ENCODE results near the gene AKR7A2. TPM values are rescaled to one million over a fixed set of nuclear protein-coding genes. Genes with fewer than 3 reads are reported as not detected.

Gene AKR7A2
- total RNA-seq, 1 donor from 2014 or later: 35.9 TPM

DNA sequence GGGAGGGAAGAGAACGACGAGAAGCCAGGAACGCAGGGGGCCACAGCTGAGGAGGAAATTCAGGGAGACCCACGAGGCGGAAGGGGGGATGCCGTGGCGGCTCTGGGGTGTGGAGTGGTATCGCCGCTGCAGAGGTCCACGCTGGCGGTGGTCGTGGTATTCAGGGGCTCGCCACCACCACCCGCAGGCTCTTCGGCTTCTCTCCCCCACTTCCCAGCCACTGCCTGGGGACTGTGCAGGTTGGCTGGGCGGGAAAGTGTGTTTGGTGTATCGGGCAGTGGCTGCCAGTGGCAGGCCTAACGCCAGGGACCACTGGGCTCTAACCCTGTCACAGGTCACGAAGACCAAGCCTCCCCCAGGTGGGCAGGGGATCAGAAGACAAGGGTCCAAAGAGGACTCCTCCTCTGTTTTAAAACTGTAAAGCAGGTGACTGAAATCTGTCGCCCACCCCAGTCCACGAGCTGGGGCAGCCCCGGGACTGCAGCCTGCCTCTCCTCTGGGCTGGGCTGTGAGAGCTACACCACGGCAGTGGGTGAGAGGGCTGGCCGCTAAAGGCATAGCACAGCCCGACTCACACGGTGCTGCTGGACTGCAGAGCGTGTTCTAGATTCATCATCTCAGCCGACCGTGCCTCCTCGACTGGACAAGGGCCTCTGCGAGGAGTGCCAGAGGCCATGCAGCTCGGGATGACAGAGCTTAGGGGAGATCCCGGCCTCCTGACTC, 31.1 kb upstream of the AKR7A2 start:
- DNase-seq: no peak

DNA sequence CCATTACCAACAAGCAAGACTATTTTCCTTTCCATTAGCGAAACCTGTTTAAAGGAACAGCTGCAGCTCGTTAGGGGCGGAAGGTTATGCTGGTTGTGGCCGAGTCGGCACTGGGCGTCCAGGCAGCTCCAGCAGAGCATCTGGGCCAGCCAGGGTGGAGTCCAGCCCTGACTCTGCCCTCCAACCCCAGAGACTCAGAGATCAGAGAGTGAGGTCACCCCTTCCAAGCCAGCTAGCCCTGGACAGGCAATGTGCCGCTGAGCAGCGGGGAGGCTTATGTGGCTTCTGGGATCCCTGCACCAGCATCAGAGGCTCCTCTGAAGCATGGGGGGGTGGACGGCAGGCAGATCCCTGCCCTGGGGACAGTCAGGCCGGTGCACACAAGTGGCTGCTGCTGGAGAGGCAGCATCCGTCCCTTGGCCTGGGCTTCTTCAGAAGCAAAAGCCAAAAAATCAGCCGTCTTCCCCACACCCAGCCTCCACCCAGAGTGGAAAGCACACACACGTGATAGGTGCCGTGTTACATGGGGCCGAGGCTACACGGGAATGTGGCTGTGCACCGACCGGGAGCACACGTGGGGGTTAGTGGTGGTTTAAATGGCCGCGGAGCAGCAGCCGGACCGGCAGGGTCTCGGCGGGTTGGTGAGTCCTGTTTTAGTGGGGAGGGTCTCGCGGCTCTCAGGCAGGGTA, 30.3 kb upstream of the AKR7A2 start:
- no peak for DNase-seq

DNA sequence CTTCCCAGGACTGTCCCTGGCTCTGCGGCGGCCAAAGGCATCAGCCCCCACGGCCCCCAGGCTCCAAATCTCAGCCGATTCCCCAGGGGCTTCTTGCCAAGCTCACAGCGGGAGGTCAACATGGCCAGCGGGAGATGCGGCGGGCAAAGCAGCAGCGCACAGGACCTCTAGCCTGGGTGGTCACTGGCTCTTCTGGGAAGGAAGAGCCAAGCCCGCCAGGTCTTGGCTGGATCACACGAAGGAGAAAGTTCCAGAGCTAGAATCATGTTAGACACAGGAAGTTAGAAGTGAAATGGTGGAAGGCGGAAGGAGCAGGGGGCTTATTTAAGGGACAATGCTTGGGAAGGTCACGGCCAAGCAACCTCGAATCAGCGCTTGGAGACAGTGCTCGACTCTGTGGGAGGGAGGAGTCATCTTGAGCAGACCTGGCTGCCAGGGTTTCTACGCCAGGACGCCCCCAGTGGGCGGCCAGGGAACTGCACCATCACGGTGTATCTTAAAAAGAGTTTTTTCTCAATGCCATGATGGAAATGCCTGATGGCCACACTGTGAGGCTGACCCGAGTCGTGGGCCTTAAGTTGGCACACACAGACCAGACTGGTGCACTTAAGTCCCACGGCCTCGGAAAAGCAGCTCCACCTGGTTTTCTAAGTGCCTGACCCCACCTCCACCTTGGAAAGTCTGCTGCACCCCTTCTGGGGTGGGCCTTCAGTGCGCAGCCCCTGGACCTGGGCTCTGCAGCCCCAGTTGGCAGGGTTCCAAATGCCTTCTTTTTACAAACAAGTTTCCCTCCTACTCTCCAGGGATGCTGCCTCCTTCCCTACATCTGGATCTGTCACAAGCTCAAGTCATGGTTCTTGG, 29.5 kb upstream of the AKR7A2 start:
- peak; percentile 27 for DNase-seq

DNA sequence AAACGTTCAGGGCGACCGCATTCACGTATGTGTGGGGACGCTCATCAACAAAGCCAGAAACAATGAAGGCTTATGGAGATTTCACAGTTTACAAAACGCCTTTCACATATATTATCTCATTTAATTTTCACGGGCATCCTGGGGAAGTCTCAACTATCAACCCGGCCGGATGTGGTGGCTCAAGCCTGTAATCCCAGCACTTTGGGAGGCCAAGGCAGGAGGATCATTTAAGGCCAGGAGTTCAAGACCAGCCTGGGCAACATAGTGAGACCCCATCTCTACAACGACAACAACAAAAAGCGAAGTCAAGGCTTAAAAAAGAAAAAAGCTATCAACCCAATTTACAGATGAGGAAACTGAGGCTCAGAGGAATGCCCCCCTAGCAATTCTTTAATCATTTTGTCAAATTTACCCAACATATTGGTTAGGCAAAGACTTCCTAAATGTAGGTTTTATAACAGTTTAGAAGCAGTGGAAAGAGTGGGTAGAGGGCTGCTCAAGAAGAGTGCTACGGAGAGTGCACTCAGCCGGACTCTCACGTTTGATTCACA, 28.5 kb upstream of the AKR7A2 start:
- DNase-seq: no peak

DNA sequence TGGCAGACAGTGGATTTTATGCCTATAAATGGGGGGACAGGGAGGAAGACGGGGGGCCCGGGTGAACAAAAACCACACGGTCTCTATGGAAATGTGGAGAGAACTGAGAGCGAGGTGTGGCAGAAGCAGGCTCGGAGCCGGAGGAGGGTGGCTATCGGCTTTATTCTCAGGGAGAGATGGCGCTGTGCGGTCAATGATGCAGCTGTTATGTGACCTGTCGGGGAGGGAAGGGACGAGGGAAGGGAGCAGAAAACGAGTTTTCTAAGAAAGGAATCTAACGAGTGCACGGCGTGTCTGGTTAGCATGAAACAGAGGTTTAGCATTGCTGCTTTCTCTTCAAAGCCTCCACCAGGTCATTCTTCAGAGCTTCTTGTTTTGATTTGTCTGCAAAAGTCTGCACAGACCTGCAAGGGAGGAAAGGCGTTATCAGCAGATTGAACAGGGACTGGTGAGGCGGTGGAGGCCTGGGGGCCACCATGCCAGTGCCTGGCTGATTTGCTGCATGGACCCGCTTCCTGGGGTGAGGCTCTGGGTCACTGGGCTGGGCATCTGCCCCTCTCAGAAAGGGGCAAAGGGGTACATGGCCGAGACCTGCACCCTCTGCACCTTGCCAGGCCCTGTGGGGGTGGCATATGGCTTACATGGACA, 27.4 kb upstream of the AKR7A2 start:
- DNase-seq: no peak

DNA sequence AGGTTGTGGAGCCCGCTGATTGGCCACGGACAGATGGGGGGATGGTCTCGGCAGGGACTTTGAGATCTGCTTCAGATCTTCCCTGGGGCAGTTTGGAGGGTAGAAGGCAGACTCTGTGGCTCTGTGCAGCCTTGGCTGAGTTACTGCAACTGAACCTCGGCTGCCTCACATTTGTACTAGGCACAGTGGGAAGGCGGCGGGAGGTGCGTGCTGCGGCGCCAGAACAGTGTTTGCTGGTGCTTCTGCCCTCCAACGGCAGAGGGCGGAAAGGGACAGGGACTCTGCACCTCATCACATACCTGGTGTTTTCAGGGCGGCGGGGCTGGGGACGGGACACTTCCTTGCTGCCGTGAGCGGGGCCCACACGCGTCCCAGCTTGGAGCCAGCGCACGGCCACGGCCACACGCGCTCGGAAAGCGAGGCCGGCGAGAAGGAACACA, 26.4 kb upstream of the AKR7A2 start:
- no peak for DNase-seq

DNA sequence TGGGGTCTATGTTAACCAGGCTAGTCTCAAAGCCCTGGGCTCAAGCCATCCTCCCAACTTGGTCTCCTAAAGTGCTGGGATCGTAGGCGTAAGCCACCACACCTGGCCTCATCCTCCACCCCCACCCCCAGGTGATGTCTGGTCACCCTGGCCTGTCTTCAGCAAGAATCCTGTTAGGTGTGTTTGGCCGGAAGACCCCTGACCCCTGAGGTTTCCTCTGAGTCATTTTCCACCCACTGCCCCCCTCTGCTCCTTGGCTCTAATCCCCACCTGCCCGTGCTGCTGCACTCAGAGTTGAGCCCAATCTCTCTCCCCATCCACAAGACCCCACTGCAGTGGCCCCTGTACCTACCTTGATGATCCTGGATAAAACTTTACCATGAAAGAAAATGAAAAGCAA, 25.3 kb upstream of the AKR7A2 start:
- no peak for DNase-seq

DNA sequence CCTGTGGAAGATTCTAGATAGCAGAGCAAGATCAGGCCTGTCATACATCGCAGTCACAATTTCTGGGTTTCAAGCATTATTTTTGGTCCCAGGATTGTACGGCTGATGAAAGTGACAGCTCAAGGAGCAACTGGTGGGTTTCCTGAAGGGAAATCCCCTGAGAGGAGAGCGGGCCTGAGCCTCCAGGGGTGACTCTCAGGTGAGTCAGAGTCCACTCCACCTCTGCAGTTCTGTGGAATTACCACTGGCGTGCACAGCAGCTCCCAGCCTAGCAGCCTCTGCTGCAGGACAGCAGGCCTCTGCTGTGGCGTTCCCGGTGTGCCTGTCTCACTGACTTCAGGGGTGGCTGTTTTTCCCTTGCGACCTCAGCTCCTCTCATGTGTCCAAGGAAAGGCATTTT, 24.6 kb upstream of the AKR7A2 start:
- no peak for DNase-seq

DNA sequence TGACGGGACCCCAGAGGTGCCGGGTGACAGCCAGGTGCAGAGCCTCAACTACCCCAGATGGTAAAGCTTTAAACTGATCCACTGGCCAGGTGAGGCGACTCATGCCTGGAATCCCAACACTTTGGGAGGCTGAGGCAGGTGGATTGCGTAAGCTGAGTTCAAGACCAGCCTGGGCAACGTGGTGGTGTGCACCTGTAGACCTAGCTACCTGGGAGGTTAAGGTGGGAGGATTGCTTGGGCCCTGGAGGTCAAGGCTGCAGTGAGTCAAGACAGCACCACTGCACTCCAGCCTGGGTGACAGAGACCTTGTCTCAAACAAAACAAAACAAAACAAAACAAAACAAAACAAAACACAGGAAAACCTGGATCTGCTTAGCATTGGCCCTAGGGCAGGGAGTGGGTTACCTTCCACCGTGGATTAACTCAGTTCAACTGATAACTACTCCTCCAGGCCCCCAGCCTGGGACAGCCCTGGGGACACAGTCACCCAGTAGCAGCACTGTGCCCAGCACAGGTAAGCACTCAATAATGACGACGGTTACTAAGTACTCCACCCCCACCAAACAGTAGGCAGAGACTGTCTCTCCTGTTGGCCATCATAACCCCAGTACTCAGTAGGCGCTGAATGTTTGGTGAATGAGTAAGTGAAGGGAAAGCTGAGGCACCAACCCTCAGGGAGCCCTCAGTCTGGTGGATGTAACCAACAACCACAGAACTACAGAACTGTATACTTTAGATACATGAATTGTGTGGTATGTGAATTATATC, 21.8 kb upstream of the AKR7A2 start:
- no peak for DNase-seq

DNA sequence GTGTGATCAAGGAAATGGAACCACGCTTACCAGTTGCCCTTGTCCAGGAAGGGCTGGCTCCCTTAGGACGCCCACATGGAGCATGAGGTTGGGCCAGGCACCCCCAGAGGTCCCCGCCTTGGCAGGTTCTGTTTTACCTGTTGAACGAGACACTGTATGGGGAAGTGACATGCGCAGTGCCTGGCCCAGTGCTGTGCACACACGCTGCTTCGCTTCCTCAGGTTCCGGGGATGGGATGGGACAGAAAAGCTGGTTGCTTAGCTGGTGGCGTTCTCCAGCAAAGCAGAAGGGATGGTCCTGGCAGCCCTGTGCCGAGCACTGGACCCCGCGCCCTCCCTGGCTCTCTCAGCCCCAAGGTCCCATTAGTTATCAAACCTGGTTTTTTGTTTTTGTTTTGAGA, 20.9 kb upstream of the AKR7A2 start:
- DNase-seq: no peak

DNA sequence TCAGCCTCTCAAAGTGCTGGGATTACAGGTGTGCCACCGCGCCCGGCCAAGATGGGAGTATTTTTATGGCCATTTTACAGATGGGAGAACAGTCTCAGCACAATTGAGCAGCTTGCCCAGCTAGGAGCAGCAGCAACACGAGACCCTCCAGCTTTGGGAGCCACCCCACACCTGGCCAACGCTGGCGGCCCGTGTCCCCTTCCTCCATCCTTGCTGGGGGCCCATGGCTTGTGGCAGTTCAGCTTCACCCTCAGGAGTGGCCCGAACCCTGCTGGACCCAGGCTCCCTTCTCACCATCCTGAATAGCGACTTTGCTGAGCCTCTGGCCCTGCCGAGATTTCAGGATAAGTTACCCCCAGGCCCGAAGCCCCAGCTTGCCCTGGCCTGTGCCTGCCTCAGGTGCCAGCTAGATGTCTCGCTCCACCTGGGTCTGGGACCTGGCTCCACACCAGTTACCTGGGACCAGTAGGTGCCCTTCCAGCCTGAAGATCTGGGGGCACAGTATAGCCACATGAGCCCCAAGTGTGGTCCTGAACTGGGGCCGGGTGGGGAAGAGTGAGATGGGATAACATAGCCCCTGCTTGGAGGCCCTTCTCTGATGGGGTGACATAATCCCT, 19.4 kb upstream of the AKR7A2 start:
- no peak for DNase-seq

DNA sequence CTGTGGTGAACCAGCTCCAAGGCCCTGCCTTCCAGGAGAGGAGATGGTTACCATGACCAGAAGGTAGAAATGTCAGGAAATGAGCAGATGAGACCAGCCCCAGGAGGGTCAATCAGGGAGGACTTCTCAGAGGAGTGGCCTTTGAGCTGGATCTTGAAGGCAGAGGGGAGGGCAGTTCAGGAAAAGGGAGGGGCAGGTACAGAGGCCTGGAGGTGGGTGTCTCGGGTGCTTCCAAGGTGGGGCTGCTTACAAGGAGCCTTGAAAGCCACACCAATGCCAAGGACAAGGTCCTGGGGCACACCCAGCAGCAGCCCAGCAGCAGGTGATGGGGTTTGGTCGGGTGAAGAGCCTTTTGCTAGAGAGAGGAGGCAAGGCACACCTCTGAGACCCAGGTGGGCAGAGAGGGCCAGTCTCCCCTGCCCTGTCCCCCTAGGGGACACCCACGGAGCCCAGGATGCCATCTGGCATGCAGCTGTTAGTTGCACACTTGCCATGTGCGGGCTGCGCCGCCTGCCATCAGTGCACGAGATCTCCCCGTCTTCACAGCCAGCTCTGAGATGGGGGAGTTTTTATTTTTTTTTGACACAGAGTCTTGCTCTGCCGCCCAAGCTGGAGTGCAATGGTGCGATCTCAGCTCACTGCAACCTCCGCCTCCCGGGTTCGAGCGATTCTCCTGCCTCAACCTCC, 18.6 kb upstream of the AKR7A2 start:
- DNase-seq: peak; percentile 11

DNA sequence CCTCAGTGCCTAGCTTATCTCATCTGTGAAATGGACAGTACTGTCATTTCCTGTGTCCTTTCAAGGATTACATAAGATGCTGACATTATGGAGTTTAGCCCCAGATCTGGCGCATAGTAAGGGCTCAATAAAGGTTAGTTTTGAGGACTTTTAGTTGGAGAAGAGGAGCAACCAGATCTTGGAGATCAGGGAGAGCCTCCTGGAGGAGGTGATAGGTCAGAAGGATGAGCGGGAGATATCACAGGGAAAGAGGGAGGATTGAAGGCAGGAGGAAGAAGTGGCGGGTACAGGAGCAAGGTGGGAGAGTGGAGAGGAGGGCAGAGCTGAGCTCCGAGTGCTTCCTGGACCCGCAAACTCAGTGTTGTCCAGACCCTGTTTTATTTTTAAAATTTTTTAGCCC, 17.7 kb upstream of the AKR7A2 start:
- no peak for DNase-seq

DNA sequence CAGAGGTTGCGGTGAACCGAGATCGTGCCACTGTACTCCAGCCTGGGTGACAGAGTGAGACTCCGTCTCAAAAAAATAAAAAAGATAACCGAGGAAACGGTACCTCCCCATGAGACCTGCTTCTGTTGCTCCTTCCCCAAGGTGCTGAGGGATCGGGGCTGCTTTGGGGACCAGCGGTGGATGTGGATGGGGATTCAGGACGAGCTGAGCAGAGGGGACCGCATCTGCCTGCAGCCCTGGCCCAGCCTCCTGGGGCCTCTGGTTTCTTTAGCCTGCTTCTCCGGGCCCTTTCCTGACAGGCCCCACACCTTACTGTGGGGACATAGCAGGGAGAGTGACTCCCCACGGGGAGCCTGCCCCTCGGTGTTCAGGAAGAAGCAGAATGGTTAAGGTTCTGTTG, 17.2 kb upstream of the AKR7A2 start:
- DNase-seq: no peak

DNA sequence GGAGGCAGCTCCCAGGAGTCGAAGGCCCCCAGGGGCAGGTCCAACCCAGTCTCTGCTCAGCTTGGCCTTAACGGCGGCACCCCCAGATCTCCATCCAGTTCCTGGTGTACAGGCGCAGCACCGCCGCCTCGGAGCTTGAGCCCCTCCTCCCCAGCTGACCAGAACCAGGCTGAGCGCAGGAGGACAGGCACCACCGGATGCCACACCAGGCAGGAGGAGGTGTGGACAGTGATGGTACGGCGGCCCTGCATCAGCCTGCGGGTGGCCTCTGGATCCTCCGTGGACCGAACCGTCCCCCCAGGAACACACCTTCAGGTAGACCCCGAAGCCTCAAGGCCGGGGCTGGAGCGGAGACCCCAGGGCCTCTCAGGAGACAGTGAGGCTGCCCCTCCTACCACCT, 16.5 kb upstream of the AKR7A2 start:
- DNase-seq: no peak

DNA sequence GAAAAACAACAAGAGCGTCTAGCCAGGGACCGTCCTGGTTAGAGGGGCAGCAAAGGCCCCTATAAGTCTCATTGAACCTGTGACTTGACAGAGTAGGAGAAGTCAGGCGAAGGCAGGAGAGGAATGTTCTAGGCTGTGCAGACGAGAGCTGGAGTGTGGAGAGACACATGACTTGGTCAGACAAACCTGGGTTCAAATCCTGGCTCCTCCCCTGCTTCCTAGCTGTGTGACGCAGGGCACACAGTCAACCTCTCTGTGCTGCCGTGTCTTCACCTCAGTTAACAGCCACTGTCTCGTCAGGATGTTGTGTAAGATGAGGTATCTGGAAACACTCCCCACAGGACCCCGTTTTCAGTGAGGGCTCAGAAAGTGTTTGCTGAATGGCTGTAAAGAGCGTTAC, 15.8 kb upstream of the AKR7A2 start:
- DNase-seq: no peak

DNA sequence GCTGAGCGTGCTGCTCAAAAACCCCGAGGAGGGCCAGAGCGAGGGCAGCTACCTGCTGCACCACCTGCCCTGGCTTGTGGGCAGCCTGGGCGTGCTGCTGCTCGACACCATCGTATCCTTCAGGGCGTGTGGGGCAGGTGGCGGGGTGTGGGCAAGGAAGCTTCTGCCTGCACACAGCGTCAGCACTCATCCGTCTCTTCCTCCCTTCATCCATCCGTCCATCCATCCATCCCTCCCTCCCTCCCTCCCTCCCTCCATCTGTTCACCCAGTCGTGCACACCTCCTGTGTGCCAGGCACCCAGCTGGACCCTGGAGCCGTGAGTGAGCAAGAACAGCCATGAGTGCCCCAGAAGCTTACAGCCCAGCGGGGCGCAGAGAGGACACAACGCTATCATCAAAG, 15.4 kb upstream of the AKR7A2 start:
- DNase-seq: no peak

DNA sequence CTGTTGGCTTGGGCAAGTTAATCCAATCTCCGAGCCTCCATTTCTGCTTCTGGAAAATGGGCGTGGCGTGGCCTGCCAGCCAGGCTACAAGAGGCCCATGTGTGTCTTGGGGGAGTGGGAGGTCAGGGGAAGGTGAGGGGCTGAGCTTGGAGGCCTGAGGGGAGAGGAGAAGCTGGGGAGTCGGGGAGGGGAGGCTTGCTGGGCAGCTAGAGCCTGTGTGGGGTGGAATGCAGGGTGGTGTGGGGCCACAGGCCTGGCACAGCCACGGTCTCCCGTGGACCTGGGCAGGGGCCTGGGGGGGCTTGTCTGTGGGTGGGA, 14.8 kb upstream of the AKR7A2 start:
- DNase-seq: no peak

DNA sequence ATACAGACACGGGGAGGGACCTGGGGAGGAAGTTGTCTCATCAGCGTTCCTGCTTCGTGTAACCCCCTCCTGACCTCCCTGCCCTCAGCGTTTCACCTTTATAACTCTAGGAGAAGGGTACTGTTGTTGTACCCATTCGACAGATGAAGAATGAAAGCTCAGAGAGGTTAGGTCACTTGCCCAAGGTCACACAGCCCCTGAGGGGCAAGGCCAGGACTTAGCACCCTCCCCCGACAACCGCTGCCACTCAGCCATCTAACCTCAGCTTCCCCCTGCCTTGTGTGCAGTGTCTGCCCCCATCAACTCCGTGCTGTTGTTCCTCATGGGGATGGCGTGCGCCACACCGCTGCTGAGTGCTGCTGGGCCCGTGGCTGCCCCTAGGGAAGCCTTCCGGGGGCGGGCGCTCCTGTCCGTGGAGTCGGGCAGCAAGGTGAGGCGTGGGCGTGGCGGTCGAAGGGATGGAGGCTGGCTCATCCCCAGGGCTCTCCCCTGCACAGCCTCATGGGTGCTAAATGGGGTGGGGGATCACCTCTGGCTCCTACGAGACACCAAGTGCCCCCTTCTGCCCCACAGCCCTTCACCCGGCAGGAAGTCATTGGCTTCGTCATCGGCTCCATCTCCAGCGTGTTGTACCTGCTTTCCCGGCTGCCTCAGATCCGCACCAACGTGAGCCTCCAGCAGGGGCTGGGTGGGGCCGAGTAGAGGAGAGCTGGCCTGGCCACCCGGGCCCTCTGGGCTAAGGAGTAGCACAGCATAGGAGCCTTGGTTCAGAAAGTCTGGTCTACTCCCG, 14.2 kb upstream of the AKR7A2 start:
- DNase-seq: no peak

All from skin of body (tissue), 2 donors.